GM13977 (cell line): ENCODE measurements around the gene PAIP1.

ENCODE experiments used
- DNase-seq: peaks from one replicate; pipeline ENCODE4 v3.0.0; 2012; ENCODE audit warnings: low spot score
- in situ Hi-C: fragments of 300-500 bp; cut with MboI; formaldehyde crosslinking; loops from one replicate; pipeline ENCODE4 v1.12.0; 2022; ENCODE audit warnings: low sequenced_read_pairs, low pct_unique_long_range_greater_than_20kb, mixed read lengths, inconsistent platforms; ENCODE audit not compliant: unreplicated experiment
- TF ChIP-seq, protein P1 (sequence below): IDR thresholded peaks from 2 replicates; pipeline ENCODE4 v1.5.1; 2012; ENCODE audit warnings: mild to moderate bottlenecking, control low read depth; ENCODE audit not compliant: insufficient read depth; ENCODE audit errors: extremely low read depth, missing control alignments

Gene PAIP1

DNA sequence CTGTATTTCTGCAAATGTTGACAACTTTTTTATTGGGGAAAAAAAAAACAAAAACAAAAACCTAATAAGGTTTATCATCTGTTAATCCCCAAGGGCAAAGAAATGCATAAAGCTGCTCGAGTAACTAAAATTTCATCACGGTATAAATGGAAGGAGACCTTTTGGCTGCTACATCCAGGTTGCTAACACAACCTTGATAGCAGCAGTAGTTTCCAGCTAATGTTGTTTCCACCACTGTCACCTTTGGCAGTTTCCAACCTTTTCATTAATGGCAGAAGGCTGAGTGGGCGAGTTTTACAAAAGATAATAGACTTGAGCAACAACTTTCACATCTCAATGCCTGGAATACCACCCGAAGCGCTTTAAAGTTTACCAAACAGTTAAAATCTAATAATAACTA lies 8.5 kb downstream of the PAIP1 start:
- in situ Hi-C loops = no loop called here
- no peak for DNase-seq
- TF ChIP-seq, protein P1, sequence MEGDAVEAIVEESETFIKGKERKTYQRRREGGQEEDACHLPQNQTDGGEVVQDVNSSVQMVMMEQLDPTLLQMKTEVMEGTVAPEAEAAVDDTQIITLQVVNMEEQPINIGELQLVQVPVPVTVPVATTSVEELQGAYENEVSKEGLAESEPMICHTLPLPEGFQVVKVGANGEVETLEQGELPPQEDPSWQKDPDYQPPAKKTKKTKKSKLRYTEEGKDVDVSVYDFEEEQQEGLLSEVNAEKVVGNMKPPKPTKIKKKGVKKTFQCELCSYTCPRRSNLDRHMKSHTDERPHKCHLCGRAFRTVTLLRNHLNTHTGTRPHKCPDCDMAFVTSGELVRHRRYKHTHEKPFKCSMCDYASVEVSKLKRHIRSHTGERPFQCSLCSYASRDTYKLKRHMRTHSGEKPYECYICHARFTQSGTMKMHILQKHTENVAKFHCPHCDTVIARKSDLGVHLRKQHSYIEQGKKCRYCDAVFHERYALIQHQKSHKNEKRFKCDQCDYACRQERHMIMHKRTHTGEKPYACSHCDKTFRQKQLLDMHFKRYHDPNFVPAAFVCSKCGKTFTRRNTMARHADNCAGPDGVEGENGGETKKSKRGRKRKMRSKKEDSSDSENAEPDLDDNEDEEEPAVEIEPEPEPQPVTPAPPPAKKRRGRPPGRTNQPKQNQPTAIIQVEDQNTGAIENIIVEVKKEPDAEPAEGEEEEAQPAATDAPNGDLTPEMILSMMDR = no peak

GRCh38 chr5:43547532-43547931 lies 9.3 kb downstream of the PAIP1 start:
- TF ChIP-seq, protein P1 = no peak
- in situ Hi-C loops = no loop called here
- no peak for DNase-seq

DNA sequence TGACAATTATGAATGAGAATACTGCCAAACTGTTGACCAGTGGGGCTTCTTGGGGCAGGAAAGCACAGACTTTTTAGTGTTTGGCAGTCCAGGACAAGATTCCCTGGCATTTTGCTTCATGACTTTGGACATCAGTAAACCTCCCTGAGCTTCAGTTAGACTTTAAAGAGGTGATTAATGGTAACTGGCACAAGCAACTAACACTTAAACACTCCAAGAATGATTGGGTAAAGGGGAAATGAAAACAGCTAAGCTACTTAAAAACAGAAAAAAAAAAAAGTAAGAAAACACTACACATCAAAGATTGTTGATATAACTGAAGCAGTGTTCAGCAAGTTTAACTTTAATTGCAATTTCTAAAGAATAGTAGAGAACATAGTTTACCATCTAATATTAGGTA lies 13.4 kb downstream of the PAIP1 start:
- in situ Hi-C loops = no loop called here
- no peak for DNase-seq
- TF ChIP-seq, protein P1 = no peak

DNA sequence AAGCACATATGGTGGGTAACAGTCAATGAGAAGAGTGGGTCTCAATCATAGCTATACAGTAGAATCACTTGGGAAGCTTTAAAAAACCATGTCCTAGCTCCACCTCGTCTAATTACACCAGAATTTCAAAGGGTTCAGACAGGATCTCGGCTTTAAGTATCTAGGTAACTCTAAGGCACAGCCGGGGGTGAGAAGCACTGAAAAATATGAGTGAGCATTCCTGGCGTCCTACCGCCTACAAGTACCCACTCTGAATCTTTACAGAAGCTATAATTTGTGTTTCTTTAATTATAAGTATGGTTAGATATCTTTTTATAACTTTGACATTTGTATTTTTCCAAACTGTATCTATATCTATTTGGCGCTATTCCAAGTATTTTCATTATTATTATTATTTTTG lies 16.1 kb downstream of the PAIP1 start:
- DNase-seq = no peak
- TF ChIP-seq, protein P1 = no peak
- in situ Hi-C loops = no loop called here

DNA sequence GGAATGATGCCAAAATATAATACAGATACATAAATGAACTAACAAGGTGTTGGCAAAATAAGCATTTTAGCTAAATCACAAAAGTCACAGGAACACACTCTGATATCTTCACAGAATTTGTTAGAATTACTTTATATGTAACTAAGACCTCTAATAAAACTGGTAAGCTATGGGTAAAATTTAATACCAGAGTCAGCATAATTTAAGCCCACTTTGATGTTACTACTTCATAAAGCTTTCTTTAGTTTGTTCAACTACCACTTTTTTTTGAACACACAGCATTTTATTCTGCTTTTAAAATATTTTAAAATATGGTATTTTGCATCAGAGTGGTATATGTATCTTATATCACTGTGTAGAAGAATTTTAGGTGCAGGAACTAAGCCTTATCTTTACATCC lies 19.9 kb downstream of the PAIP1 start:
- DNase-seq = no peak
- in situ Hi-C loops = no loop called here
- TF ChIP-seq, protein P1 = no peak

DNA sequence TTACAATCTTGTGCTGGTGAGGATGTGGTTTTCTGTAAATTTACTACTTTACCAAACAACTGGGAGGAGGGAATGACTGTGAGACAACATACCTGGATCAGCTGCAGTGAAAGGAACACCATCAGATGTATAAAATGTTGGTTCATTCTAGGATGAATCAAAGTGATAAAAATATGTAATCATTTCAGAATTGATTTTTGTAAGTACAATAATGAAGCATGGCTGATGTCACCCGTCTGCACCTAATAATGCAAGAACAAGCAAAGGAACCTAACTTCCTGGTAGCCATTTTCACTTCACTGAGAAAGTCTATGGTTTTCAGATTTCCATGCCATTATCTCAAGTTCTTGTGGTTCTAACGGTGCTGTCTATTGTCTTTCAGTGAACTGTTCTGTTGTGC lies 23.2 kb downstream of the PAIP1 start:
- in situ Hi-C loops = no loop called here
- DNase-seq = no peak
- TF ChIP-seq, protein P1 = no peak

DNA sequence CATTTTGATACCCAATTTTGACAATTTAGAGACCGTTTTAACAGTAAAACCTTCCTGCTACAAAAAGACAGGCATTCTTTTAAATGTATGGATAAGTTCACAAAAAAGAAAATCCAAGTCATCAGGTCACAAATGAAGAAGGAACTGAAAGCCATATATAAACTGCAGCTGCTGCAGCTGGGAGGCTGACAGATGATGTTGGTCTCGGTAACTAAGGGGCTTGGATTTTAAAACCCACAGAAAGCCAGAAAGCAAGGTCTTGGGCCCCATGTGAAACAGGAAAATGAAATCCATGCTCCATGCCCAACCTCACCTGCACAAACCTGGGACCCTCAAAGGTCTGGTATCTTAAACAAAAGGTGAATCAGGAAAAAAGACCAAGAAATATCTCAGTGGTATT lies 26.2 kb downstream of the PAIP1 start:
- in situ Hi-C loops = no loop called here
- TF ChIP-seq, protein P1 = no peak
- DNase-seq = no peak
